ENCODE measurements around the gene TMEM54. TPM values are rescaled to one million over a fixed set of nuclear protein-coding genes. Genes with fewer than 3 reads are reported as not detected.

TMEM54 gene
- total RNA-seq, 4 donors from 2014 or later = 14.7 to 36.7 (median 26.3) TPM

- TF ChIP-seq, protein P1, sequence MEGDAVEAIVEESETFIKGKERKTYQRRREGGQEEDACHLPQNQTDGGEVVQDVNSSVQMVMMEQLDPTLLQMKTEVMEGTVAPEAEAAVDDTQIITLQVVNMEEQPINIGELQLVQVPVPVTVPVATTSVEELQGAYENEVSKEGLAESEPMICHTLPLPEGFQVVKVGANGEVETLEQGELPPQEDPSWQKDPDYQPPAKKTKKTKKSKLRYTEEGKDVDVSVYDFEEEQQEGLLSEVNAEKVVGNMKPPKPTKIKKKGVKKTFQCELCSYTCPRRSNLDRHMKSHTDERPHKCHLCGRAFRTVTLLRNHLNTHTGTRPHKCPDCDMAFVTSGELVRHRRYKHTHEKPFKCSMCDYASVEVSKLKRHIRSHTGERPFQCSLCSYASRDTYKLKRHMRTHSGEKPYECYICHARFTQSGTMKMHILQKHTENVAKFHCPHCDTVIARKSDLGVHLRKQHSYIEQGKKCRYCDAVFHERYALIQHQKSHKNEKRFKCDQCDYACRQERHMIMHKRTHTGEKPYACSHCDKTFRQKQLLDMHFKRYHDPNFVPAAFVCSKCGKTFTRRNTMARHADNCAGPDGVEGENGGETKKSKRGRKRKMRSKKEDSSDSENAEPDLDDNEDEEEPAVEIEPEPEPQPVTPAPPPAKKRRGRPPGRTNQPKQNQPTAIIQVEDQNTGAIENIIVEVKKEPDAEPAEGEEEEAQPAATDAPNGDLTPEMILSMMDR (IDR thresholded peaks at IDR 0.05; ENCODE audit: low read depth) = no peak
These were observed 23.7 kb downstream of the TMEM54 start for GRCh38 chr1:32877211-32878110.

GRCh38 chr1:32876341-32877210 is 24.6 kb downstream of the TMEM54 start:
- TF ChIP-seq, protein P1 (IDR thresholded peaks at IDR 0.05; ENCODE audit: low read depth) = no peak

GRCh38 chr1:32874860-32875752 is 26.1 kb downstream of the TMEM54 start:
- TF ChIP-seq, protein P1 (IDR thresholded peaks at IDR 0.05; ENCODE audit: low read depth) = no peak

DNA sequence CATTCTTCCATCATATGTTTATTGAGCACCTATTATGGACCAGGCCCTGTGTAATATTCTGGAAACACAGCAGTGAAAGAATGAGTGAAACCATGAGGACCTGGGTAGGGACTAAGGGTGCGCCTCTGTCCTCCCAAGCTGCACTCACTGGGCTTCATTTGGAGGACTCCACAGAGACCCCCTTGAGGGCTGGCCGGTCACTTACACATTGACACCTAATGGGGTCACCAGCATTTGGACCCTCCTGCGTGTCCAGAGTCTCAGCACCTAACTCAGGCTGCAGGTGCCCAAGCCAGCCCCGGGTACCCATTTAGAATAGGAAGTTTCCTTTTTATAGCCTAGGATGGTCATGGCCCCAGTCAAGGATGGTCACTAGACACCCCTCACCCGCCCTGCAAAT is 27.7 kb downstream of the TMEM54 start:
- TF ChIP-seq, protein P1 (IDR thresholded peaks at IDR 0.05; ENCODE audit: low read depth) = no peak

- TF ChIP-seq, protein P1 (IDR thresholded peaks at IDR 0.05; ENCODE audit: low read depth) = no peak
These were observed 29.1 kb downstream of the TMEM54 start for GRCh38 chr1:32872192-32872460.

GRCh38 chr1:32871364-32872191 is 29.6 kb downstream of the TMEM54 start:
- TF ChIP-seq, protein P1 (IDR thresholded peaks at IDR 0.05; ENCODE audit: low read depth) = no peak

Measured in subcutaneous adipose tissue (tissue), 4 donors.